IMR-90 (cell line): ENCODE measurements around the gene SVIL. TPM values are rescaled to one million over a fixed set of nuclear protein-coding genes. Genes with fewer than 3 reads are reported as not detected.

Experiments used
- ATAC-seq: fragments of 200-7000 bp; cut with Tn5 transposase; 2 replicates; pipeline ENCODE4 v1.9.1; 2020; ENCODE audit warnings: low read depth, mild to moderate bottlenecking, moderate library complexity
- BruUV-seq: library from RNA; stranded (reverse); fragments of 400-500 nt; replicated peaks from 2 replicates; lab custom pipeline; 2021; lab: Mats Ljungman, UMichigan
- CTCF ChIA-PET: fragments of 300-600 bp; formaldehyde crosslinking; extraction: SDS; loops from one replicate; lab custom pipeline; 2021; ENCODE audit warnings: antibody characterized with exemption; lab: Yijun Ruan, JAX
- POLR2A ChIA-PET: fragments of 300-600 bp; sonication (Branson Sonifier 250); formaldehyde crosslinking; loops from one replicate; lab custom pipeline; 2022; ENCODE audit warnings: antibody characterized with exemption; ENCODE audit not compliant: unreplicated experiment; lab: Charles Lee
- DNase-seq: peaks from one replicate; pipeline ENCODE4 v3.0.0; 2013
- H2AFZ ChIP-seq: replicated peaks from 2 replicates; pipeline ENCODE3; 2013; ENCODE audit warnings: low read length, mild to moderate bottlenecking; ENCODE audit not compliant: poor library complexity
- H2AK5ac ChIP-seq: 2 replicates; pipeline ENCODE4 v1.6.1; 2013; ENCODE audit warnings: low read depth, low read length, inconsistent platforms
- H2AK9ac ChIP-seq: replicated peaks from 2 replicates; pipeline ENCODE3; 2013; ENCODE audit warnings: mild to moderate bottlenecking, low read depth, low read length, moderate library complexity; ENCODE audit not compliant: poor library complexity
- H2BK120ac ChIP-seq: 2 replicates; pipeline ENCODE4 v1.6.1; 2013; ENCODE audit warnings: low read depth, low read length, inconsistent platforms
- H2BK15ac ChIP-seq: 3 replicates; pipeline ENCODE4 v1.6.1; 2013; ENCODE audit warnings: low read depth, low read length, inconsistent platforms
- H2BK20ac ChIP-seq: 2 replicates; pipeline ENCODE4 v1.6.1; 2013; ENCODE audit warnings: low read depth, mild to moderate bottlenecking, inconsistent platforms, low read length, moderate library complexity
- H2BK5ac ChIP-seq: 2 replicates; pipeline ENCODE4 v1.6.1; 2013; ENCODE audit warnings: mild to moderate bottlenecking, low read depth, low read length, inconsistent platforms; ENCODE audit not compliant: poor library complexity, severe bottlenecking
- H3K14ac ChIP-seq: replicated peaks from 2 replicates; pipeline ENCODE4 v1.6.1; 2013; ENCODE audit warnings: low read depth, low read length, inconsistent platforms
- H3K18ac ChIP-seq: 2 replicates; pipeline ENCODE4 v1.6.1; 2013; ENCODE audit warnings: low read depth, low read length, control low read depth
- H3K23ac ChIP-seq: 2 replicates; pipeline ENCODE4 v1.6.1; 2013; ENCODE audit warnings: low read depth, low read length, inconsistent platforms
- H3K27ac ChIP-seq: 2 replicates; pipeline ENCODE4 v1.5.1; 2013; ENCODE audit warnings: mild to moderate bottlenecking, control low read depth, low read length; ENCODE audit not compliant: insufficient read depth
- H3K27me3 ChIP-seq: 2 replicates; pipeline ENCODE4 v1.6.1; 2013; ENCODE audit warnings: low read length; ENCODE audit not compliant: control insufficient read depth, insufficient read depth
- H3K36me3 ChIP-seq: 2 replicates; pipeline ENCODE4 v1.6.1; 2013; ENCODE audit warnings: low read length, mixed read lengths; ENCODE audit not compliant: control insufficient read depth, insufficient read depth
- H3K4ac ChIP-seq: 2 replicates; pipeline ENCODE4 v1.6.1; 2013; ENCODE audit warnings: low read depth, low read length, inconsistent platforms
- H3K4me1 ChIP-seq: 2 replicates; pipeline ENCODE4 v1.6.1; 2013; ENCODE audit warnings: low read length, mixed read lengths; ENCODE audit not compliant: control insufficient read depth, insufficient read depth
- H3K4me2 ChIP-seq: 2 replicates; pipeline ENCODE4 v1.6.1; 2013; ENCODE audit warnings: low read depth, mild to moderate bottlenecking, control low read depth, low read length, moderate library complexity
- H3K4me3 ChIP-seq: 2 replicates; pipeline ENCODE4 v1.5.1; 2013; ENCODE audit warnings: low read depth, mild to moderate bottlenecking, control low read depth, low read length, moderate library complexity; ENCODE audit not compliant: insufficient read depth
- H3K56ac ChIP-seq: 2 replicates; pipeline ENCODE4 v1.6.1; 2013; ENCODE audit warnings: low read length, inconsistent platforms; ENCODE audit not compliant: insufficient read depth; ENCODE audit errors: extremely low read depth
- H3K79me1 ChIP-seq, 2 experiments: 2 replicates each; pipeline ENCODE4 v1.6.1; 2013; ENCODE audit warnings: low read length in 2 of 2, inconsistent platforms in 1 of 2, low read depth in 1 of 2
- H3K9ac ChIP-seq: 2 replicates; pipeline ENCODE4 v1.6.1; 2013; ENCODE audit warnings: low read depth, low read length, control low read depth
- H3K9me1 ChIP-seq: 2 replicates; pipeline ENCODE4 v1.6.1; 2013; ENCODE audit warnings: low read length, inconsistent platforms; ENCODE audit not compliant: insufficient read depth
- H3K9me3 ChIP-seq: 2 replicates; pipeline ENCODE4 v1.6.1; 2013; ENCODE audit warnings: low read length; ENCODE audit not compliant: control insufficient read depth, insufficient read depth
- H4K20me1 ChIP-seq: 2 replicates; pipeline ENCODE4 v1.6.1; 2013; ENCODE audit warnings: low read length, inconsistent platforms; ENCODE audit not compliant: insufficient read depth
- H4K5ac ChIP-seq: 2 replicates; pipeline ENCODE4 v1.6.1; 2013; ENCODE audit warnings: mild to moderate bottlenecking, low read depth, low read length, control low read depth
- H4K8ac ChIP-seq, 2 experiments: 2 replicates each; pipeline ENCODE4 v1.6.1; 2013; ENCODE audit warnings: low read depth in 2 of 2, low read length in 2 of 2, control low read depth in 1 of 2, inconsistent platforms in 1 of 2
- H4K91ac ChIP-seq: 2 replicates; pipeline ENCODE4 v1.6.1; 2013; ENCODE audit warnings: low read depth, low read length, inconsistent platforms; ENCODE audit not compliant: insufficient read depth
- BHLHE40 ChIP-seq: fragments of 150-350 bp; IDR thresholded peaks from 2 replicates; pipeline ENCODE4 v1.6.1; 2016; ENCODE audit warnings: mild to moderate bottlenecking, low read depth, low read length
- CEBPB ChIP-seq: IDR thresholded peaks from 2 replicates; pipeline ENCODE4 v1.6.1; 2012; ENCODE audit warnings: low read depth, low read length, improper control_type of control experiment
- CHD1 ChIP-seq: IDR thresholded peaks from 2 replicates; pipeline ENCODE4 v1.6.1; 2012; ENCODE audit warnings: low read depth, low read length, improper control_type of control experiment
- CTCF ChIP-seq: conservative IDR thresholded peaks from 2 replicates; pipeline ENCODE4 v1.5.1; 2012; ENCODE audit warnings: mild to moderate bottlenecking, low read depth, low read length, improper control_type of control experiment
- ELK1 ChIP-seq: fragments of 150-350 bp; IDR thresholded peaks from 2 replicates; pipeline ENCODE4 v1.6.1; 2016; ENCODE audit warnings: low read depth, mild to moderate bottlenecking, low read length, moderate library complexity, borderline replicate concordance
- FOS ChIP-seq: fragments of 150-350 bp; IDR thresholded peaks from 2 replicates; pipeline ENCODE4 v1.6.1; 2016; ENCODE audit warnings: low read depth, low read length
- MAFK ChIP-seq: IDR thresholded peaks from 2 replicates; pipeline ENCODE4 v1.6.1; 2012; ENCODE audit warnings: low read depth, low read length, improper control_type of control experiment
- MAZ ChIP-seq: IDR thresholded peaks from 2 replicates; pipeline ENCODE4 v1.6.1; 2012; ENCODE audit warnings: low read depth, mild to moderate bottlenecking, low read length, improper control_type of control experiment, moderate library complexity, borderline replicate concordance
- MXI1 ChIP-seq: IDR thresholded peaks from 2 replicates; pipeline ENCODE4 v1.6.1; 2012; ENCODE audit warnings: low read depth, mild to moderate bottlenecking, low read length, moderate library complexity, borderline replicate concordance
- NFE2L2 ChIP-seq: fragments of 150-350 bp; IDR thresholded peaks from 2 replicates; pipeline ENCODE4 v1.6.1; 2016; ENCODE audit warnings: low read depth, mild to moderate bottlenecking, low read length
- POLR2A ChIP-seq: IDR thresholded peaks from 2 replicates; pipeline ENCODE4 v1.6.1; 2012; ENCODE audit warnings: mild to moderate bottlenecking, low read depth, low read length
- RAD21 ChIP-seq: IDR thresholded peaks from 2 replicates; pipeline ENCODE4 v1.6.1; 2012; ENCODE audit warnings: low read length, improper control_type of control experiment
- RCOR1 ChIP-seq: IDR thresholded peaks from 2 replicates; pipeline ENCODE4 v1.6.1; 2012; ENCODE audit warnings: mild to moderate bottlenecking, low read length, improper control_type of control experiment; ENCODE audit not compliant: insufficient replicate concordance
- RFX5 ChIP-seq: IDR thresholded peaks from 2 replicates; pipeline ENCODE4 v1.8.0; 2012; ENCODE audit warnings: low read depth, mild to moderate bottlenecking, low read length, moderate library complexity
- SMC3 ChIP-seq: fragments of 150-350 bp; IDR thresholded peaks from 2 replicates; pipeline ENCODE4 v1.6.1; 2016; ENCODE audit warnings: low read depth, mild to moderate bottlenecking, antibody characterized with exemption, low read length, moderate library complexity
- USF2 ChIP-seq: fragments of 150-350 bp; IDR thresholded peaks from 2 replicates; pipeline ENCODE4 v1.6.1; 2017; ENCODE audit warnings: mild to moderate bottlenecking, antibody characterized with exemption, low read length, low read depth
- WGBS, 2 experiments: methylation state at CpG; one replicate each; pipeline versions ENCODE4 v1.1.5 to v1.1.7; 2013; ENCODE audit warnings: missing lambda C conversion rate in 2 of 2; ENCODE audit not compliant: insufficient read length in 1 of 2; ENCODE audit errors: extremely low coverage in 2 of 2; 5-methylcytosine and 5-hydroxymethylcytosine counted together
- dilution Hi-C: fragments of 300-500 bp; cut with HindIII; formaldehyde crosslinking; loops from one replicate; pipeline ENCODE4 v1.14.3; 2018; ENCODE audit warnings: low sequenced_read_pairs; ENCODE audit not compliant: unreplicated experiment
- in situ Hi-C: fragments of 300-500 bp; cut with MboI; formaldehyde crosslinking; loops from 3 replicates; pipeline ENCODE4 v1.14.3; 2019; ENCODE audit warnings: low sequenced_read_pairs, inconsistent platforms, mixed read lengths
- intact Hi-C: fragments of 100-400 bp; cut with micrococcal nuclease; formaldehyde crosslinking; loops from 2 replicates; pipeline ENCODE4 v1.10.0; 2022
- polyA plus RNA-seq, 3 experiments: library from polyadenylated mRNA; depleted of rRNA; stranded (reverse); fragments of >200 nt; gene quantifications; 2 replicates each; pipeline ENCODE4 v1.2.3, GENCODE V29; 2012; ENCODE audit warnings: low replicate concordance in 1 of 3
- total RNA-seq: library from RNA; depleted of rRNA; stranded (reverse); fragments of >200 nt; gene quantifications from 2 replicates; pipeline ENCODE4 v1.2.3, GENCODE V29; 2012

The SVIL gene
- total and polyA plus RNA-seq, 2 of the 4 experiments (the other 2 are of a cell fraction) = 11.5 to 11.6 TPM

- H3K79me1 ChIP-seq = peaks cover 22 to 66% of the 10 kb centered on the region in 2 experiments
- no peak overlapping the region for H3K9ac ChIP-seq
- no peak overlapping the region for H2BK120ac ChIP-seq
- H3K56ac ChIP-seq = no peak overlapping the region
- H3K9me3 ChIP-seq = no peaks in the 10 kb centered on the region
- ChIA-PET POLR2A (interaction anchor here (0.5 kb wide), 1 partner anchor 19 kb away, joined by 11 read pairs; no protein-coding TSS in a partner anchor), CTCF (interaction anchor here (1.0 kb wide), 1 partner anchor 29 kb away, joined by 4 read pairs; no protein-coding TSS in a partner anchor)
- H2BK15ac ChIP-seq = no peak overlapping the region
- no peak overlapping the region for H3K27ac ChIP-seq
- H3K4me2 ChIP-seq = no peak overlapping the region
- BruUV-seq = no TSS peak
- no peak for TF ChIP-seq MAZ
- TF ChIP-seq POLR2A = no peak
- TF ChIP-seq RAD21 = no peak
- TF ChIP-seq CHD1 = no peak
- TF ChIP-seq RFX5 = no peak
- TF ChIP-seq ELK1 = no peak
- TF ChIP-seq MXI1 = no peak
- no peak for TF ChIP-seq CTCF
- no peak for TF ChIP-seq BHLHE40
- no peak for TF ChIP-seq MAFK
- TF ChIP-seq SMC3 = no peak
- no peak for TF ChIP-seq FOS
- TF ChIP-seq USF2 = no peak
- no peak for TF ChIP-seq CEBPB
- no peak for TF ChIP-seq RCOR1
- TF ChIP-seq NFE2L2 = no peak
- H4K20me1 ChIP-seq = peaks cover 67% of the 10 kb centered on the region
- H3K18ac ChIP-seq = no peak overlapping the region
- no peak overlapping the region for H3K4ac ChIP-seq
- ATAC-seq = no peak
- no peak overlapping the region for H3K4me3 ChIP-seq
- peak; percentile 29 for DNase-seq
- H2AK9ac ChIP-seq = no peak overlapping the region
- intact Hi-C loops = no loop called here
- no peak overlapping the region for H4K8ac ChIP-seq
- H2AK5ac ChIP-seq = no peak overlapping the region
- H3K4me1 ChIP-seq = 0 out of 2 replicates have a peak, but pooled peaks cover 2% of the 10 kb centered on the region
- no peaks in the 10 kb centered on the region for H3K27me3 ChIP-seq
- H3K9me1 ChIP-seq = peaks cover 16% of the 10 kb centered on the region
- peak overlapping the region; percentile 26 for H2BK5ac ChIP-seq
- no peak overlapping the region for H3K23ac ChIP-seq
- no peak overlapping the region for H3K14ac ChIP-seq
- no CpG with 5 or more reads among the region's 2 CpGs for WGBS, 2 experiments
- H2AFZ ChIP-seq = no peak overlapping the region
- H4K91ac ChIP-seq = no peak overlapping the region
- no peak overlapping the region for H2BK20ac ChIP-seq
- in situ Hi-C loops = no loop called here
- peaks cover 17% of the 10 kb centered on the region for H3K36me3 ChIP-seq
- dilution Hi-C loops = no loop called here
- no peak overlapping the region for H4K5ac ChIP-seq
Measured at GRCh38 chr10:29415876-29416275, 218.9 kb downstream of the SVIL start.
